Transverse colon (tissue), 4 donors: ENCODE data around the gene NBPF6. TPM values are rescaled to one million over a fixed set of nuclear protein-coding genes. Genes with fewer than 3 reads are reported as not detected.
"Not testable (repeated sequence)": the region's sequence is repeated elsewhere in the genome, so short reads cannot be mapped to it uniquely, and the experiment has no call there.

Experiments
- DNase-seq: peaks from one replicate; pipeline ENCODE4 v3.0.0-alpha.2; 2019
- H3K27ac ChIP-seq, 4 donors: fragments of 200-600 bp; sonication (generic); 2 replicates each; pipeline ENCODE4 v1.5.1; 2016 to 2018; ENCODE audit warnings: inconsistent platforms in 4 of 4
- H3K27me3 ChIP-seq: fragments of 200-600 bp; sonication (generic); 2 replicates; pipeline ENCODE4 v1.5.1; 2017; ENCODE audit warnings: inconsistent platforms
- H3K36me3 ChIP-seq, 4 donors: fragments of 200-600 bp; sonication (generic); 2 replicates each; pipeline ENCODE4 v1.5.1; 2017 to 2019; ENCODE audit warnings: inconsistent platforms in 4 of 4
- H3K4me1 ChIP-seq, 4 donors: fragments of 200-600 bp; sonication (generic); 2 replicates each; pipeline ENCODE4 v1.5.1; 2017 to 2020; ENCODE audit warnings: inconsistent platforms in 4 of 4
- H3K4me3 ChIP-seq, 4 donors: fragments of 200-600 bp; sonication (generic); 1 replicate in 1 of 4; 2 replicates in 3 of 4; pipeline versions ENCODE4 v1.5.1 to v1.6.1; 2017 to 2019; ENCODE audit warnings: inconsistent platforms in 4 of 4
- H3K9me3 ChIP-seq, 2 donors: fragments of 200-600 bp; sonication (generic); 2 replicates each; pipeline ENCODE4 v1.5.1; 2017 to 2019; ENCODE audit warnings: inconsistent platforms in 2 of 2
- EP300 ChIP-seq: sonication (generic); formaldehyde crosslinking; IDR thresholded peaks from one replicate; pipeline ENCODE4 v1.6.1; 2017; ENCODE audit warnings: antibody characterized with exemption, low read depth
- POLR2A ChIP-seq: fragments of 450-650 bp; IDR thresholded peaks from one replicate; pipeline ENCODE4 v1.6.1; 2016; ENCODE audit warnings: antibody characterized with exemption, mild to moderate bottlenecking, moderate library complexity
- POLR2AphosphoS5 ChIP-seq, 3 donors: sonication (generic); formaldehyde crosslinking; IDR thresholded peaks; one replicate each; pipeline ENCODE4 v1.6.1; 2016; ENCODE audit warnings: antibody characterized with exemption in 3 of 3
- WGBS, 2 donors: methylation state at CpG; one replicate each; pipeline ENCODE4 v1.1.5; 2018; ENCODE audit warnings: low coverage in 1 of 2; 5-methylcytosine and 5-hydroxymethylcytosine counted together
- in situ Hi-C, 4 donors: fragments of 200-750 bp; cut with MboI; loops; one replicate each; pipeline versions ENCODE4 v1.15.0 to v1.15.1; 2017; ENCODE audit warnings: low sequenced_read_pairs in 3 of 4, low pct_ligation_motif_present in 1 of 4, low pct_unique_long_range_greater_than_20kb in 1 of 4
- intact Hi-C: fragments of 100-400 bp; cut with DNase I; formaldehyde crosslinking; loops from one replicate; pipeline ENCODE4 v1.15.1; 2023; ENCODE audit warnings: low total_unique reads
- total RNA-seq, 4 donors: library from RNA; depleted of rRNA; stranded (reverse); fragments of >200 nt; gene quantifications; one replicate each; pipeline ENCODE4 v1.1.0, GENCODE V29; 2016
- TF ChIP-seq, protein P1 (sequence below), 5 experiments: fragments of 200-600 bp in 3 of 5; fragments of 450-650 bp in 2 of 5; sonication (generic) in 3 of 5; IDR thresholded peaks; 1 replicate in 2 of 5; 2 replicates in 3 of 5; pipeline ENCODE4 v1.5.1; 2016 to 2017; ENCODE audit warnings: antibody characterized with exemption in 5 of 5, inconsistent platforms in 3 of 5, mild to moderate bottlenecking in 2 of 5, moderate library complexity in 1 of 5

NBPF6 gene
- total RNA-seq, 4 donors from 2014 or later, result 0.32 TPM; not detected in 3

DNA sequence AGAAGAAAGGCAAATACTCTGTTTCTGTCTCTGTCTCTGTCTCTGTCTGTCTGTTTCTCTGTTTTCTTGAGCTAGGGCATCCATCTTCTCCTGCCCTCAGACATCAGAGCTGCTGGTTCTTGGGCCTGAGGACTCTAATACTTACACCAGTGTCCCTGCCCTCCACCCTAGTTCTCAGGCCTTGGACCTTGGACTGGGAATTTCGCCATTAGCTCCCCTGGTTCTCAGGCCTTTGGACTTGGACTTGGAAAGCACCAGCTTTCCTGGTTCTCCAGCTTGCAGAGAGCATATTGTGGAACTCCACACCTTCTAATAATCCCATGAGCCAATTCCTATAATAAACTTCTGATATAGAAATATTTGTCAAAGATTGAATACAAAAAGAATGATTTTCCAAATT, 32.6 kb downstream of the NBPF6 start:
- intact Hi-C loops (no loop called here), in situ Hi-C loops (loop anchor here in 1 of 4 donors (25.0 kb wide), 1 partner anchor 145 kb away; no protein-coding TSS in a partner anchor)
- 27 to 43% methylated on average over 1 of the region's 1 CpG for WGBS, 2 donors
- no peaks in the 10 kb centered on the region for H3K27me3 ChIP-seq
- no peak for DNase-seq
- H3K4me3 ChIP-seq, result no peak overlapping the region
- no peaks in the 10 kb centered on the region for H3K36me3 ChIP-seq
- TF ChIP-seq, protein P1, sequence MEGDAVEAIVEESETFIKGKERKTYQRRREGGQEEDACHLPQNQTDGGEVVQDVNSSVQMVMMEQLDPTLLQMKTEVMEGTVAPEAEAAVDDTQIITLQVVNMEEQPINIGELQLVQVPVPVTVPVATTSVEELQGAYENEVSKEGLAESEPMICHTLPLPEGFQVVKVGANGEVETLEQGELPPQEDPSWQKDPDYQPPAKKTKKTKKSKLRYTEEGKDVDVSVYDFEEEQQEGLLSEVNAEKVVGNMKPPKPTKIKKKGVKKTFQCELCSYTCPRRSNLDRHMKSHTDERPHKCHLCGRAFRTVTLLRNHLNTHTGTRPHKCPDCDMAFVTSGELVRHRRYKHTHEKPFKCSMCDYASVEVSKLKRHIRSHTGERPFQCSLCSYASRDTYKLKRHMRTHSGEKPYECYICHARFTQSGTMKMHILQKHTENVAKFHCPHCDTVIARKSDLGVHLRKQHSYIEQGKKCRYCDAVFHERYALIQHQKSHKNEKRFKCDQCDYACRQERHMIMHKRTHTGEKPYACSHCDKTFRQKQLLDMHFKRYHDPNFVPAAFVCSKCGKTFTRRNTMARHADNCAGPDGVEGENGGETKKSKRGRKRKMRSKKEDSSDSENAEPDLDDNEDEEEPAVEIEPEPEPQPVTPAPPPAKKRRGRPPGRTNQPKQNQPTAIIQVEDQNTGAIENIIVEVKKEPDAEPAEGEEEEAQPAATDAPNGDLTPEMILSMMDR (IDR thresholded peaks at IDR 0.05), result no peak
- TF ChIP-seq POLR2AphosphoS5 (IDR thresholded peaks at IDR 0.05) (no peak), POLR2A (no peak), EP300 (no peak)
- H3K9me3 ChIP-seq, result peaks cover 5 to 9% of the 10 kb centered on the region in 2 donors
- H3K27ac ChIP-seq, result no peak overlapping the region
- no peaks in the 10 kb centered on the region for H3K4me1 ChIP-seq

- WGBS, 2 donors, result 78 to 88% methylated on average over 2 to 5 of the region's 5 CpGs
- H3K4me1 ChIP-seq, H3K36me3 ChIP-seq, intact Hi-C loops, H3K9me3 ChIP-seq, H3K27ac ChIP-seq, H3K27me3 ChIP-seq, H3K4me3 ChIP-seq, DNase-seq: not testable (repeated sequence)
- in situ Hi-C loops, result loop anchor here in 1 of 4 donors (25.0 kb wide), 1 partner anchor 149 kb away; no protein-coding TSS in a partner anchor
Measured at GRCh38 chr1:108485990-108486389, 35.8 kb downstream of the NBPF6 start.

- H3K27ac ChIP-seq, H3K4me1 ChIP-seq, H3K9me3 ChIP-seq, H3K27me3 ChIP-seq, intact Hi-C loops, DNase-seq, H3K36me3 ChIP-seq, H3K4me3 ChIP-seq: not testable (repeated sequence)
- WGBS, 2 donors, result 85% methylated on average over 11 of the region's 11 CpGs; no CpG with 5 or more reads in 1 of the 2 donors
- in situ Hi-C loops, result loop anchor here in 1 of 4 donors (25.0 kb wide), 1 partner anchor 149 kb away; no protein-coding TSS in a partner anchor
Measured at GRCh38 chr1:108486707-108487106, 36.6 kb downstream of the NBPF6 start.

DNA sequence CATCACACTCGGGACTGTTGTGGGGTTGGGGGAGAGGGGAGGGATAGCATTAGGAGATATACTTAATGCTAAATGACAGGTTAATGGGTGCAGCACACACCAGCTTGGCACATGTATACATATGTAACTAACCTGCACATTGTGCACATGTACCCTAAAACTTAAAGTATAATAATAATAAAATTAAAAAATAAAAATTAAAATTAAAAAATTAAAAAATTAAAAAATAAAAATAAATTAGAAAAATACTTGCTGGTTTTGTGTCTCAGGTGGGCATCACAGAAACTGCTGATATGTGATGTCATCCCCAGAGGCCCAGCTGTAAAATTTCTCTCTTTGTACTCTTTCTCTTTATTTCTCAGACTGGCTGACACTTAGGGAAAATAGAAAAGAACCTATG, 44.9 kb downstream of the NBPF6 start:
- H3K36me3 ChIP-seq, DNase-seq, intact Hi-C loops, H3K4me3 ChIP-seq, H3K9me3 ChIP-seq, H3K27me3 ChIP-seq, H3K27ac ChIP-seq, H3K4me1 ChIP-seq: not testable (repeated sequence)
- 90 to 100% methylated on average over 1 of the region's 1 CpG for WGBS, 2 donors
- in situ Hi-C loops, result loop anchor here in 1 of 4 donors (25.0 kb wide), 1 partner anchor 158 kb away; no protein-coding TSS in a partner anchor

- H3K4me3 ChIP-seq, H3K36me3 ChIP-seq, DNase-seq, intact Hi-C loops, H3K27me3 ChIP-seq, H3K27ac ChIP-seq, H3K4me1 ChIP-seq, H3K9me3 ChIP-seq: not testable (repeated sequence)
- WGBS, 2 donors, result 63 to 76% methylated on average over 2 to 4 of the region's 4 CpGs
- in situ Hi-C loops, result loop anchor here in 1 of 4 donors (25.0 kb wide), 1 partner anchor 160 kb away; no protein-coding TSS in a partner anchor
Measured at GRCh38 chr1:108496856-108497255, 46.7 kb downstream of the NBPF6 start.

DNA sequence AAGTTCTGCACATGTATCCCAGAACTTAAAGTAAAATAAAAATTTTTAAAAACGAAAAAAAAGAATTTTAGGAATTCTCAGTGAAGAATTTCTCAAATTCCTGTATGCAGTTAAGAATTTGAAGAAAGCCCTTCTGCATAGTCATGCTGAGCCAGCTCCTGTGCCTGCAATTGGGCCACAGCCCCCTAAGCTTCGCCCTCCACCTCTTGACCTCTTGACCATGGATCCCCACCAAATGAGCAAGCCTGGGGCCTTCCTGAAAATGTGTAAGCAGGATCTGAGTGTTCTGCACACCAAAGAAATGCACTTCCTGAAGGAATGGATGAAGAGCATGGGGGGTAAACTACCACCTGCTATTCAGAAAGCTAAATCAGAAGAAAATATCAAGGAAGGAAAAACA, 52.0 kb downstream of the NBPF6 start:
- intact Hi-C loops (no loop called here), in situ Hi-C loops (loop anchor here in 3 of 4 donors (10.0 to 25.0 kb wide), 4 partner anchors 53 to 135 kb away; partner anchors contain the start of gene EEIG2 (in 1 of the 3))
- TF ChIP-seq POLR2A (no peak), EP300 (no peak), POLR2AphosphoS5 (IDR thresholded peaks at IDR 0.05) (no peak)
- TF ChIP-seq, protein P1 (IDR thresholded peaks at IDR 0.05), result no peak
- peaks cover 6% of the 10 kb centered on the region for H3K27me3 ChIP-seq
- no peak for DNase-seq
- H3K4me1 ChIP-seq, result no peaks in the 10 kb centered on the region
- WGBS, 2 donors, result 73 to 79% methylated on average over 2 of the region's 2 CpGs
- H3K9me3 ChIP-seq, result no peaks in the 10 kb centered on the region
- H3K27ac ChIP-seq, result no peak overlapping the region
- H3K36me3 ChIP-seq, result no peaks in the 10 kb centered on the region
- H3K4me3 ChIP-seq, result no peak overlapping the region
